Measurements from ENCODE around the gene CPM.

DNA sequence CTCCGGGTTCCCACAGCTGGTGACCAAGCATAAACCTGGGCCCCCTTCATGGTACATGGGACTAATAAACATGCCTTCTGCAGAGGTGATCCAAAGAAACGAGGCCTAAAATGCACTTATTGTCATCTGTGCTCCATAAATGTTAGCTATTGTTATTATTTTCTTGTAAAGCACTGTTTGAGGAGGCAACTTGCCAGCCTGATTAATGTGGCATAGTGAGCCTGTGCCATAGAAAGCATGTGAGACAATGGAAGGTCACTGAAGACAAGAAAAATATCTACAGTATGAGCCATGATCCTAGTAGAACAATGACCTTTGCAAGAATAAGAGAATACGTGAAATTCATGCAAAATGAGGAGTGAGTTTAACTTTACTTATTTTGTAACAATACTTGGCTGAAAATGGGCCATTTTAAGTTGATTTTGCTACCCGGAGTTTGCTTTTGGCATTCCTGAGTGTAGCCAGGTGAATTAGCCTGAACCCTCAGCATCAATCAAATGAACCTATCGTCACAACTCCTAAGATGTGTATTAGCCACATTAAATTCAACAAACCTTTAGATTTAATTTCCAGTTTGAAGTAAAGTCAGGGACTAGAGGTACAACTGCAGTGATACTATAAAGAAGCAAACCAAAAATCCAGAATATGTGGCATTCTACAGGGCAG, 52.2 kb downstream of the CPM start:
- TF ChIP-seq CTCF (IDR thresholded peaks at IDR 0.05) (no peak), EP300 (IDR thresholded peaks at IDR 0.05) (no peak), POLR2A (IDR thresholded peaks at IDR 0.05) (no peak), POLR2AphosphoS5 (IDR thresholded peaks at IDR 0.05) (no peak)
